GM03348 (cell line): ENCODE measurements around the gene USP46.
A peak's percentile ranks its signal among the peaks of the same experiment; 100 is the strongest.

Experiments used
- DNase-seq: peaks from one replicate; pipeline ENCODE4 v3.0.0; 2012; ENCODE audit warnings: low spot score

Gene USP46

GRCh38 chr4:52618795-52619590, 40.1 kb downstream of the USP46 start:
- no peak for DNase-seq

DNA sequence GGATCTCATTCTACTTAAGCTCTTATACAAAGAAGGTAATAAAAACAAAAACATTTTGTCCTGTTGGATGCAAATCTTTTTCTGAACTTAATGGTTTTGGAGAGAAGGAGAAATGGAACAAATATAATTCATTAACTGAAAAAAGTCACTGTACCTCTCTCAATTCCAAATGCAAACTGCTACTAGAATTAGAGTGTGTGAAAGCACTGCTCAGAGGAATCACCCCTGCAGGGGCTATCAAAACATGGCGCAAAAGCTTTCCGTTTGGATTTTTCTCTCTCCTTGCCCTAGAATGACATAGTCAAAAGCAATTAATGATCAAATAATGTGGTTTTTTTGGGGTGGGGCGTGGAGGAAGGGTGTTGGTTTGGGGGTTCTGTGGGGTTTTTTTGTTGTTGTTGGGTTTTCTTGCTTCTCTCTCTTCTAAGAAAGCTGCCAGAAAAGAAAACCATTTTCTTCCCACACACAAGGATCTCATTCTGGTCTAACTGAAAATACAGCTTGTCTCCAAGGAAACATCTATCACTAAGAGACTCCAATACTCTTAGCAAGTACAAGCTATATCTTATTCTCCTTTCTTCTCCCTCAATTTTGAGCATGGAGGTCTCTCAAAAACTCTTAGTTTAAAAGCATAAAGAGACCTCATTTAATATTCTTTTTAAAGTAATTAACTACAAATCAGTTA, 41.6 kb downstream of the USP46 start:
- DNase-seq: no peak

DNA sequence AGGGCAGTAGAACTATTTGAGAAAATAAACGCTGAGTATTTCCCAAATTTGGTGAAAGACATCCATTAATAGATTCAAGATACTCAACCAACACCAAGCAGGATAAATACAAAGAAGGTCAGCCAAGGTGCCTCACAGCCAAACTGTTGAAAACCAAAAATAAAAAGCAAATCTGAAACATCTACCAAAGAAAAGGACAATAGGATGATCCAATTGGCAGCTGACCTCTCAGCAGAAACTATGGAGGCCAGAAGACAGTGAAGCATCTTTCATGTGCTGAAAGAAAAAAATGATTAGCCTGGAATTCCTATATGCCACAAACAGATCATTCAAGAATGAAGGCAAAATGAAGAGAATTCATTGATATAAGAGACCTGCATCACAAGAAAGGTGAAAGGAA, 44.9 kb downstream of the USP46 start:
- no peak for DNase-seq

DNA sequence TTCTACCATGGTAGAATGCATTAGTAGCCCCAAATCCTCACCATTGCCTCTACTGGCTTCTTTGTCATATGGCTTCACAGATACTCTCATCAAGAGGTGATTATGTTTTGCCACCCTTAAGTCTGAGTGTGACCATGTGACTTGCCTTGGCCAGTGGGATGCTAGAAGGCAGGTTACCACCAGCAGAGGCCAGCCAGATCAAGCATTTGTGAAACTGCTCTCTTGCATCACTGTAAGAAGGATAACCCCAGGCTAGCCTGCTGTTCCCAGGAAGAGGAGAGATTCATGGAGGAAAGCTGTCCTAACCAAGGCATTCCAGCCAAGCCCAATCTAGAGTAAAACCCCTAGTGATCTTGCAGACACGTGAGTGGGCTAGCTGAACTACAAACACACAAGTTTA, 46.8 kb downstream of the USP46 start:
- no peak for DNase-seq

GRCh38 chr4:52611030-52611555, 48.0 kb downstream of the USP46 start:
- DNase-seq: no peak

- peak; percentile 69 for DNase-seq
Measured at GRCh38 chr4:52606726-52607125, 52.4 kb downstream of the USP46 start.

DNA sequence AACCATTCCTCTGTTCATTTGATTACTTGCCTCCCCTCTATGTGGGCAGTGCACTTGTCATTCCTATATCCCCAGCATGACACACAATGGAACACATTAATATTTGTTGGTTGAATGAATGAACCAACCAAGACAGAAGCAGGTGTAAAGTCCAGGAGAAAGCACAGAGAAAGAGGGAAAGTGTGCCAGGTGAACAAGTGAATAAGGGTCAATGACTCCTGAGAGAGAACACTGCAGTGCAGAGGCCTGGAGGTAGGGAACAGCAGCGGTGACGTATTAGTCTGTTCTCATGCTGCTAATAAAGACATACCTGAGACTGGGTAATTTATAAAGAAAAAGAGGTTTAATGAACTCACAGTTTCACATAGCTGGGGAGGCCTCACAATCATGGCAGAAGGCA, 53.1 kb downstream of the USP46 start:
- DNase-seq: no peak

DNA sequence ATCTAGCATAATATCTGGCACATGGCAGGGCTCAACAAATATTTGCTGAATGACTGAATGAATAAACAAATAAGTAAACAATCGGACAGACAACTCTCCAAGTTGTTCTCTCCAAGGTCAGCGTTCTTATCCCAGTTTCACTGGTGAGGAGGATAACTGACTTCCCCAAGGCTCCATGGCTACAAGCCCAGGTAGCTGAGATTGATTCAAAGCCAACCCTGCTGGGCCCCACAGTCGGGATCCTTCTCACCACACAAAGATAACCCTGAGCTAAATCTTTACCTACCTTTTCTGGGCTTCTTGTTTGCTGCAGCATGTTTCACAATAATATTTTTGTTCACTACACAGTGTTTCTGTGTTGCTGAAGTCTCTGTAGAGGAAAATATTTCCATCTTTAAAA, 54.9 kb downstream of the USP46 start:
- no peak for DNase-seq

DNA sequence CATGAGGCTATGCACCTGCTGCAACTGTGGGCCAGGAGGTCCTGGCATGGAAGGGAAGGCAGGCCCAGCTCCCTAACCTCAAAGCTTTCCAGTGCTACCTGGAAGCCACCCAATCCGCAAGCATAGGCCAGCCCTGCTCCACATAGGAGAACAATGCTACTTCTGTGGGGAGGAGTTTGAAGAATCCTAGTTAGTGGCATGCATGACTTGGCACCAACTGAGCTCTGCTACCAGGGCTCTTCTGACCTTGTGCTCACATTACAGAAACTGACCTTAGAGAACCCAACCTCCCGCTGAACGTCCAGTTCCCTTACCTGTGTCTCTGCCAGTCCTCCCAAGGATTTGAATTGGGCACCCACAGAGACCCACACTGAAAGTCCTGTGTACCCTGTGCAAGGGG, 58.8 kb downstream of the USP46 start:
- no peak for DNase-seq

DNA sequence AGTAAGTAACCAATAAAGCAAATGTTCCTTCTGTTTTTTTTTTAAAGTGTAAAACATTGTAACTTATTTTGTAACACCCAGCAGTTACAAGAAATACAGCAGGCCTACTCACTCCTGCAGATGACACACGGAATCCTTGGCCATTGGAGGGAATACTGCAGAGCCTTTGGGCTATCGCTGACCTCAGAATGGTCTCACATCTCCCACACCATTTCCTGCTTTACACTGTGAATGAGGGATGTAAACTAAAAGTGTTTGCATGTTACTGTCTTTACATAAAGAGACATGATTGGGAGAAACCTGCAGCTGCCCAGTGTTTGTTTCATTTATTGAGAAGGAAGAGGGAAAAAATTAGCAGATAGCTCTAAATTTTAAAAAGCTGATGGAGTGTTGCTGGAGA, 64.1 kb downstream of the USP46 start:
- no peak for DNase-seq

- no peak for DNase-seq
Measured at GRCh38 chr4:52592287-52592686, 66.8 kb downstream of the USP46 start.

DNA sequence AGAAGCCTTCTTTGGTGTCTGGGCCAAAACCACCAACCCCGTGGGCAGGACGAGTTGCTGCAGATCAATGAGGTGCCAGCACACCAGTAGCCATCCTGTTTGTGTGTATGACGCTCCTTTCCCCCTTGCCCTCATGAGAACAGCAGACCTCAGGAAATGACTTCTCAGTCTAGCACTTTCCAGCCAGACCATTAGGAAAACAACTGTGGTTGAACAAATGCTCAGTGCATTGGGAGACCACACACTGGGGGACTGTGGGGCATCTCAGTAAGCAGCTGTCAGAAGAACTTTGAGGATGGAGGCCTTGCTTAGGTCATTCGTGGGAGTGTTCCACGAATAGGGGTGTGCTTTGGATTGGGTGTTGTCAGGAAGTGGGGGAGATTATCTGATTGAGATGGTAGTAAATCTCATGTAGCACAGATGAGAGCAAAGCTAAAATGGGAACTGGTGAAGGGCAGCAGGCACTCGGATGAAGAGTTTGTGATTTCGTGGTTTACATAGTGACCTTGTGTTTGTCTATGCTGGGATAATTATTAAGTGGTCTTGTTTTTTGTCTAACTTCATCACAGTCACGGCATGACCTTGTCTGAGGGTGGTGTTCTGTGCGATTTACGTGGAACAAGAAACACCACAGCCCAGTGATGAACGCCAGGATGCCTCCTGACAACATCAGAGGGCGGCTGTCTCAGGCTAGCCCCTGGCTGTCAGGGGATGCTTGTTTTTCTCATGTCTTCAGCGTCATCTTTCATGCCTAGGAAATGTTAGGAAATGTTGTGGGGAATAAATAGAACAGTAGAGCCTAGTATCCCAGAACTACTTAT, 70.1 kb downstream of the USP46 start:
- DNase-seq: peak; percentile 48

DNA sequence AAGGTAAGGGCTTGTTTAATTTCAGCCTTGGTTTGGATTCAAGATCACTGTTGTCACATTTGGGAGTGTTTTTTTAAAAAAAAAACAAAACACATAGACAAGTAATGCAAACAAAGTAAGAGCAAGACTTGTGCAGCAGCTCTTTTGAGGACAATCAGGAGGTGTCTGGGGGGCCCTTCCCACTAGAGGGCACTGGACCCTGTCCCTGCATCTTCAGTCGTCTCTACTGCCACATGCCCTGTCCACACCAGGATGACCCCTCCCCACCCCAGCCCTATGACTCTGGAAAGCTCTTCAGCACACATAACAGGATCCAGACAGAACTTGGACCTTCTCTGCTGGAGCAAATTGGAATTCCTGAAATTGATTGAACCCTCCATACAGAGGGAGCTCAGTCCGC, 71.0 kb downstream of the USP46 start:
- peak; percentile 42 for DNase-seq

DNA sequence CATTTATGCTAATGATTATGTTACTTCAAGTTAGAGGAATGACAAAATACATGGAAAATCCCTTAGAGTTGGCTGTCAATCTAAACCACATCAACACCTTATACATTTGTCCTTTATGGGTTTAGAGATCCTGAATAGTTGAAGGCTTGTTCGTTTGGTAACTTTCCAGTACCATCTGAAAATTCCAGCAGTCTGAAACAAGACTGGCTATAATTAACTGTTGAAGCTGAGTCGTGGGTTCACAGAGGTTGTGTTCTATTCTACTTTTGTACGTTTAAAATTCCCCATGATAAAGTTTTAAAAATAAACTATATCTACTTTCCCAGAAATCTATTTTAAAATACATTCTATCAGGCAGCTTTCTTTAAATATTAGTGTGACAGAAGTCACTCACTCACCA, 73.0 kb downstream of the USP46 start:
- no peak for DNase-seq

DNA sequence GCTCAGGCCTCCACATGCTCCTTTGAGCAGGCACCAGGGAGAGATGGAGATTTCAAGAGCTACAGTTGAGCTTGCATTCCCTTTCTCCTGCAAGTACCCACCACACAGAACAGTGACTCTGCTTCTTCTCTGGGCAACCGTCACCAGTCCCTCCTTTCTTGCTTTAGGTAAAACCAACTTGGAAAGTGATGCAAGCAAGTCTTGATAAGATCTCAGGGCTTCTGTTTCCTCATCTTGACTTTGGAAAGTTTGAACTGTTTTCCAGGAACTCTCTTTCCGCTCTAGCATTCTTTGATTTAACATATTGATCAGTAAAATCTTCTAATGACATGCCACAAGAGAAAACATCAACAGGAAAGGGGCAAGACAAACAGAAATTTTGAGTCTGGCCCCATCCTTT, 73.7 kb downstream of the USP46 start:
- DNase-seq: no peak

DNA sequence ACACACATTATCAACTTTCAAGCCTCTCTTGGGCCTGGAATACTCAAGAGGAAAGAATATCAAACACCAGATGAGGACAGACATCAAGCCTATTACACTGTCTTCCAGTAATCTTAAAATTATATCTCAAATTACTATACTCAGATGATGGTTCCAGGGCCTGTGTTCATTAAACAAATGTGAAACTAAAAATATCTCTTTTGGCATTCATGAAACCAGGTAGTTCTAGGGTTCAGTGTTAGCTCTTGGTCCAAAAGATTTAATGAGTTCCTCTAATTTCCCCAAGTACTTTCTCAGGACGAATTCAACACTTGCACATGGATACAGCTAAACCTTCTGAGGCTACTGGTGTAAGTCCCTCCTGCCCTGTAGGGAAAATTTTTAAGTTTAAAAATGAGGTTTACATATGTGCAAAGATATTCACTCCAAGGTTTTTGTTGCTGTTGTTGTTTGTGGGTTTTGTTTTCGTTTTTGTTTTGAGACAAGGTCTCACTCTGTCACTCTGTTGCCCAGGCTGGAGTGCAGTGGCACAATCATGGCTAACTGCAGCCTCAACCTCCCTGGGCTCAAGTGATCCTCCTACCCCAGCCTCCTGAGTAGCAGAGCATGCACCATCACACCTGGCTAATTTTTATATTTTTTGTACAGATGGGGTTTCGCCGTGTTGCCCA, 79.4 kb downstream of the USP46 start:
- DNase-seq: no peak

DNA sequence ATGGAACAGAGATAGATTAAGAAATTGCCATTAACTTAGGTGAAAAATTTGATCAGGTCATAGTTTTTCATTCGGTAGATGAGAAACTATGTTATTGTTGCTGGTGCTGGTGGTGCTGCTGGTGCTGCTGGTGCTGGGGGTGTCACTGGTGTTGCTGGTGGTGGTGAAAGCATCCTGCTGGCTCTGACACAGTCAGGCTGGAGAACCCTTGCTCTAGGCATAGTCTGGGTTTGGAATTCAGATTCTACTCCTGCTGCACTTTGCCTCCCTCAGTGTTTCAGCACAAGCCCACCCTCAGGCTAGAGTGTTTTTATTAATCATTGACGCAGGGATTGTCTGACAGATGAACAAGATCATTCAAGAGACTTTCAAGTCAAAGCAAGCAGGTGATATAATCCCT, 80.2 kb downstream of the USP46 start:
- DNase-seq: no peak

DNA sequence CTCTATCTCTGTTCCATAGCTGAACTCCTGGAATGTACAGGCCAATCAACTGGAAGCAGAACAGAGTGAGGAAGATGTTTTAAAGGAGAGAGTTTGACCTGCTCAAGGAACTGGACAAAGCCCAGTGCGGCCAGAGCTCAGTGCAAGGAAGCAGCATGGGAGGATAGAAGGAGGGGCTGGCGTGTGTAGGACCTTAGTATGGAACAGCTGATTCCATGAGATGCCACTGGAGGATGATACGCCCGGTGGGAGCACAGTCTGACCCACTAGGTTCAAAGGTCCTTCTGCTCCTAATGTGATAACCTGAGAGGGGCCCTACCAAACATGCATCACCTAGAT, 81.5 kb downstream of the USP46 start:
- no peak for DNase-seq

GRCh38 chr4:52576961-52577623, 82.0 kb downstream of the USP46 start:
- peak; percentile 28 for DNase-seq

DNA sequence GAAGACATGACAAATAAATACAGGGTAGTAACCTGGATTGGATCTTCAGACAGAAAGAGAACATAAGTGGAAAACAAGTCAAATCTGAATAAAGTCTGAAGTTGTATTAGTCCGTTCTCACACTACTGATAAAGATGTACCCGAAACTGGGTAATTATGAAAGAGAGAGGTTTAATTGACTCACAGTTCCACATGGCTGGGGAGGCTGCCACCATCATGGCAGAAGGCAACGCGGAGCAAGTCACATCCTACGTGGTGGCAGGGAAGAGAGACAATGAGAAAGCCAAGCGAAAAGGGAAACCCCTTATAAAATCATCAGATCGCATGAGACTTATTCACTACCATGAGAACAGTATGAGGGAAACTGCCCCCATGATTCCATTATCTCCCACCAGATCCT, 82.8 kb downstream of the USP46 start:
- no peak for DNase-seq

DNA sequence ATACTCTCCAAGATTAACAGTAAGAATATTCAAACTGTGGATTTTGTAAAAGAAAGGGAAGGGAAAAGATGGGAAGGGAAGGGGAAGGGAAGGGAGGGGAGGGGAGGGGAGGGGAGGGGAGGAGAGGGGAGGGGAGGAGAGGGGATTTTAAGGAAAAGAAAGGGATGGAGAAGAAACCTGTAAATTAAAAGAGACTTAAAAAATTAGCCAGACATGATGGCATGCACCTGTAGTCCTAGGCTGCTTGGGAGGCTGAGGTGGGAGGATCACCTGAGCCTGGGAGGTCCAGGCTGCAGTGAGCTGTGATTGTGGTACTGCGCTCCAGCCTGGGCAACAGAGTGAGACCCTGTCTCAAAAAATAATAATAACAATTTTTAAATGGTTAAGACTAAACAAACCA, 83.7 kb downstream of the USP46 start:
- DNase-seq: no peak

DNA sequence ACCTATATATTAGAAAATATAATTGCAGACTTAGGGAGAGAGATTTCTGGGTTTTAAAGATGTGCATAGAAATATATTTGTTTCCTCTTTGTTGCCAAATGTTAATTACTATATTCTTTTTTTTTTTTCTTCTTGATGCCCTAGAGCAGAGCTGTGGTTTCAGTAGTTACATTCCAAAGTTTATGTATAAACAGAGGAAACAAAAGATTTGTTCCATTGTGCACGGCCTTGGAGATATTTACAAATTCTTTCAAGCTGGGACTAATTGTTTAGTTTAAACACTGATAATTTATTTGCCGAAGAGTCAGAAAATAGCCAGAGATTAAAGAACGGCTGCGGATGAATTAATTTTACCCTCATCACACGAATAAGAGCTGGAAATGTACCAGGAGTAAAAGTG, 85.1 kb downstream of the USP46 start:
- DNase-seq: no peak
